K562 (cell line): ENCODE results near the gene DUS1L. TPM values are rescaled to one million over a fixed set of nuclear protein-coding genes. Genes with fewer than 3 reads are reported as not detected.
A peak's percentile ranks its signal among the peaks of the same experiment; 100 is the strongest.

Experiments used
- BDP1 ChIP-seq: IDR thresholded peaks from 3 replicates; pipeline ENCODE4 v1.6.1; 2011; ENCODE audit not compliant: insufficient read length, insufficient read depth
- BMI1 ChIP-seq: fragments of 150-350 bp; IDR thresholded peaks from 2 replicates; pipeline ENCODE4 v1.6.1; 2014; ENCODE audit warnings: low read length
- CBFA2T3 ChIP-seq: fragments of 450-650 bp; IDR thresholded peaks from 2 replicates; pipeline ENCODE4 v1.6.1; 2017
- CHD1 ChIP-seq: fragments of 200-600 bp; sonication (generic); IDR thresholded peaks from one replicate; pipeline ENCODE4 v1.6.1; 2012; ENCODE audit warnings: mild to moderate bottlenecking, moderate library complexity, low read length, inconsistent platforms
- E2F4 ChIP-seq: sonication (generic); formaldehyde crosslinking; IDR thresholded peaks from 2 replicates; pipeline ENCODE4 v1.8.0; 2022; ENCODE audit warnings: mild to moderate bottlenecking, low read depth, missing genetic modification reagents
- EHMT2 ChIP-seq: fragments of 450-650 bp; IDR thresholded peaks from 2 replicates; pipeline ENCODE4 v1.6.1; 2018; ENCODE audit warnings: antibody characterized with exemption
- ELF2 ChIP-seq: fragments of 250-450 bp; sonication (Bioruptor Pico); IDR thresholded peaks from 2 replicates; pipeline ENCODE4 v1.5.0; 2021; ENCODE audit warnings: mild to moderate bottlenecking
- ETV6 ChIP-seq, 3 experiments: fragments of 150-350 bp in 1 of 3; sonication (generic) in 1 of 3; formaldehyde crosslinking in 1 of 3; IDR thresholded peaks; 2 replicates each; pipeline versions ENCODE4 v1.6.1 to v1.8.0; 2014 to 2022; ENCODE audit warnings: borderline replicate concordance in 2 of 3, low read depth in 2 of 3, antibody characterized with exemption in 1 of 3, low read length in 1 of 3, mild to moderate bottlenecking in 1 of 3, missing genetic modification reagents in 1 of 3
- GTF2A2 ChIP-seq: IDR thresholded peaks from 2 replicates; pipeline ENCODE4 v1.6.1; 2016; ENCODE audit warnings: mild to moderate bottlenecking, missing genetic modification characterization, missing compliant biosample characterization
- GTF2F1 ChIP-seq: IDR thresholded peaks from 2 replicates; pipeline ENCODE4 v1.6.1; 2011; ENCODE audit warnings: low read depth, low read length, improper control_type of control experiment
- HDAC3 ChIP-seq: fragments of 450-650 bp; IDR thresholded peaks from 2 replicates; pipeline ENCODE4 v1.6.1; 2018; ENCODE audit warnings: borderline replicate concordance, mild to moderate bottlenecking, moderate library complexity; ENCODE audit not compliant: partially characterized antibody
- JUN ChIP-seq, 2 experiments: sonication (generic) in 1 of 2; formaldehyde crosslinking in 1 of 2; IDR thresholded peaks; 2 replicates each; pipeline versions ENCODE4 v1.6.1 to v1.8.0; 2012 to 2022; ENCODE audit warnings: borderline replicate concordance in 2 of 2, mild to moderate bottlenecking in 2 of 2, improper control_type of control experiment in 1 of 2, low read depth in 1 of 2, low read length in 1 of 2, missing genetic modification reagents in 1 of 2
- KAT8 ChIP-seq: fragments of 450-650 bp; IDR thresholded peaks from 2 replicates; pipeline ENCODE4 v1.6.1; 2016; ENCODE audit warnings: low read depth, mild to moderate bottlenecking
- MAFK ChIP-seq: IDR thresholded peaks from 2 replicates; pipeline ENCODE4 v1.6.1; 2011; ENCODE audit warnings: low read length, improper control_type of control experiment
- MTA1 ChIP-seq: fragments of 450-650 bp; IDR thresholded peaks from 2 replicates; pipeline ENCODE4 v1.6.1; 2017; ENCODE audit warnings: borderline replicate concordance
- PHF20 ChIP-seq: fragments of 450-650 bp; IDR thresholded peaks from 2 replicates; pipeline ENCODE4 v1.6.1; 2018; ENCODE audit not compliant: partially characterized antibody
- PHF21A ChIP-seq: fragments of 450-650 bp; IDR thresholded peaks from 2 replicates; pipeline ENCODE4 v1.6.1; 2017; ENCODE audit warnings: low read depth, borderline replicate concordance
- POLR2AphosphoS5 ChIP-seq: IDR thresholded peaks from 2 replicates; pipeline ENCODE4 v1.6.1; 2011; ENCODE audit warnings: mild to moderate bottlenecking, low read depth, low read length, moderate library complexity; ENCODE audit not compliant: control insufficient read depth, insufficient read depth
- POLR2G ChIP-seq: fragments of 200-400 bp; formaldehyde crosslinking; IDR thresholded peaks from 2 replicates; pipeline ENCODE4 v1.6.1; 2017; ENCODE audit warnings: low read depth, mild to moderate bottlenecking, antibody characterized with exemption, low read length, moderate library complexity
- RBM22 ChIP-seq: fragments of 200-400 bp; formaldehyde crosslinking; IDR thresholded peaks from 2 replicates; pipeline ENCODE4 v1.6.1; 2018; ENCODE audit warnings: low read length, low read depth; ENCODE audit not compliant: poor library complexity, severe bottlenecking
- RBM34 ChIP-seq: fragments of 200-400 bp; formaldehyde crosslinking; IDR thresholded peaks from 2 replicates; pipeline ENCODE4 v1.6.1; 2018; ENCODE audit warnings: low read length, borderline replicate concordance; ENCODE audit not compliant: insufficient read depth
- SRSF1 ChIP-seq: fragments of 200-400 bp; formaldehyde crosslinking; IDR thresholded peaks from 2 replicates; pipeline ENCODE4 v1.6.1; 2017; ENCODE audit warnings: mild to moderate bottlenecking, low read depth, low read length, moderate library complexity
- THRB ChIP-seq: fragments of 450-650 bp; formaldehyde crosslinking; conservative IDR thresholded peaks from 2 replicates; pipeline ENCODE4 v1.4.0; 2022; ENCODE audit warnings: mild to moderate bottlenecking, missing genetic modification characterization
- XRCC4 ChIP-seq: IDR thresholded peaks from one replicate; pipeline ENCODE4 v1.6.1; 2011; ENCODE audit not compliant: insufficient read depth, insufficient read length; ENCODE audit errors: extremely low read depth
- polyA plus RNA-seq, 8 experiments: library from polyadenylated mRNA; depleted of rRNA in 4 of 8; stranded (reverse) in 5 of 8; unstranded in 3 of 8; fragments of >200 nt; fragmentation: Nextera tagmentation in 2 of 8; fragmentation: Illumina TruSeq in 1 of 8; extraction: Ambion mirVana in 2 of 8; extraction: Trizol in 1 of 8; gene quantifications; 2 replicates each; pipeline versions ENCODE4 v1.2.1 to v1.2.3, GENCODE V29; 2011 to 2014; ENCODE audit warnings: inconsistent platforms in 1 of 8, missing spikeins in 1 of 8
- total RNA-seq, 7 experiments: library from RNA; depleted of rRNA in 6 of 7; stranded (reverse); fragments of >200 nt in 6 of 7; fragmentation: Illumina TruSeq in 2 of 7; extraction: Trizol in 2 of 7; gene quantifications; 2 replicates each; pipeline versions ENCODE4 v1.2.1 to v1.2.3, GENCODE V29; 2011 to 2021; ENCODE audit warnings: low replicate concordance in 1 of 7

Gene DUS1L
- total and polyA plus RNA-seq, 9 of the 15 experiments (the other 6 are each of a cell fraction or from before 2014, with no cell fraction given): 7.8 to 210 (median 83.9) TPM

- TF ChIP-seq CBFA2T3 (no peak), ELF2 (CRISPR knock-in tag) (no peak), BDP1 (no peak), GTF2A2 (tag) (no peak), ETV6 (IDR thresholded peaks at IDR 0.05; ENCODE audit: borderline replicate concordance in 1 of 2, low read depth in 2 of 2, low read length in 1 of 2) (no peak), ETV6 (CRISPR knock-in tag; IDR thresholded peaks at IDR 0.05; ENCODE audit: borderline replicate concordance) (no peak), E2F4 (CRISPR knock-in tag) (no peak), POLR2AphosphoS5 (peak; percentile 63; the same call in 1 of the 2 replicates), PHF21A (no peak), RBM34 (no peak), EHMT2 (no peak), MAFK (no peak), CHD1 (no peak), PHF20 (no peak), MTA1 (no peak), XRCC4 (no peak), JUN (IDR thresholded peaks at IDR 0.05; ENCODE audit: borderline replicate concordance, low read depth, low read length) (no peak), JUN (CRISPR knock-in tag; IDR thresholded peaks at IDR 0.05; ENCODE audit: borderline replicate concordance) (no peak), THRB (no peak), POLR2G (peak; percentile 21; the same call in 1 of the 2 replicates), KAT8 (no peak), GTF2F1 (no peak), RBM22 (peak; percentile 77), HDAC3 (no peak), SRSF1 (no peak), BMI1 (no peak)
These were observed 22.6 kb upstream of the DUS1L start (continued) for GRCh38 chr17:82087961-82088837.
